Activated CD4-positive, alpha-beta T cell treated with anti-CD3 and anti-CD28 coated beads, Interleukin-2, amount 50 U/mL, for 48 hours (primary cell): ENCODE measurements around the gene TMEM52.
A peak's percentile ranks its signal among the peaks of the same experiment; 100 is the strongest.
"Not testable (repeated sequence)": the region's sequence is repeated elsewhere in the genome, so short reads cannot be mapped to it uniquely, and the experiment has no call there.

ENCODE experiments used
- DNase-seq, 2 experiments: peaks; one replicate each; pipeline ENCODE4 v3.0.0-alpha.2; 2020

Gene TMEM52

DNA sequence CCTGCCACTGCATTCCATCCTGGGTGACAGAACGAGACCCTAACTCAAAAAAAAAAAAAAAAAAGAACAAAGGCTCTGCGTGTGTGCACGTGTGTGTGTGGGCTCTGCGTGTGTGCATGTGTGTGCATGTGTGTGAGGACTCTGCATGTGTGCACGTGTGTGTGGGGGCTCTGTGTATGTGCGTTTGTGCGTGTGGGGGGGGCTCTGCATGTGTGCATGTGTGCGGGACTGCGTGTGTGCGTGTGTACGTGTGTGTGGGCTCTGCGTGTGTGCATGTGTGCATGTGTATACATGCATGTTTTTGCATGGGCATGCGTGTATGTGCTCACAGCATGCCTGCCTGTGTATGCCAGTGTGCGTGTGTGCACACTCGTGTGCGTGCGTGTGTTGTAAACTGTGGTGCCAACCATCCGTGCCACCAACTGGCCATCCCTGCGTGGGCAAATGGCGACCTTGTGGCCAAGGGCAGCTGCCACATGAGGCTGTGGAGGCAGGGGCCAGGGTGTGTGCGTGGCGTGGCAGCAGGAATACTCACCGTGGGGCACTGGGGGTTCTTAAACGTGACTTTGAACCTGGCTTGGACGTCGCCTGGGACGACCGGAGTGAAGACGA, 26.8 kb upstream of the TMEM52 start:
- DNase-seq: no peak

DNA sequence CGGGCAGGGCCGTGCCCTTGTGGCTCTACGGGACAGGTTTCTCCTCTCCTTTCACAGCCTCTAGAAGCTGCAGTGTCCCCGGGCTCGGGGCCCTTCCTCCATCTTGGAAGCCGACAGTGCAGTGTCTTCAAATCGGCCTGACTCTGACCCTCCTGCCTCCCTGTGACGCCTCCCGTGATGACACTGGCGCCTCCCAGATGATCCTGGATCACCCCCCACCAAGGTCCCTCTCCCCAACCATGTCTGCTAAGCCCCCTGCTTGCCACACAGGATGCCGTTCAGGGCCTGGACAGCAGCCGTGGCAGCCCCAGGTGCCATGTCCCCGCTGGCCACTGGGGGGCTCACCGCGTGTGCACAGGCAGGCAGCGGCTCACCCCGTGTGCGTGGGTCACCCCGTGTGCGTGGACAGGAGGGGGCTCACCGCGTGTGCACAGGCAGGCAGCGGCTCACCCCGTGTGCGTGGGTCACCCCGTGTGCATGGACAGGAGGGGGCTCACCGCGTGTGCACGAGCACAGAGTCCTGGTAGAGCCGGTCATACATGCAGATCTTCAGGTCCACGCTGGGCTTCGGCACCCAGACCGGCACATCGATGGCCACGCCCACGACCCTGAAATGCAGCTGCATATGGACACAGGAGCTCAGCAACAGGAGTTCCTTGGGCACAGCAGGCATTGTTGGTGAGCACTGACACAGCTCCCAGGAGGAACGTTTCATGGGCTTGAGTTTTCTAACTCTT, 24.9 kb upstream of the TMEM52 start:
- DNase-seq: peak; percentile 64 to 67

DNA sequence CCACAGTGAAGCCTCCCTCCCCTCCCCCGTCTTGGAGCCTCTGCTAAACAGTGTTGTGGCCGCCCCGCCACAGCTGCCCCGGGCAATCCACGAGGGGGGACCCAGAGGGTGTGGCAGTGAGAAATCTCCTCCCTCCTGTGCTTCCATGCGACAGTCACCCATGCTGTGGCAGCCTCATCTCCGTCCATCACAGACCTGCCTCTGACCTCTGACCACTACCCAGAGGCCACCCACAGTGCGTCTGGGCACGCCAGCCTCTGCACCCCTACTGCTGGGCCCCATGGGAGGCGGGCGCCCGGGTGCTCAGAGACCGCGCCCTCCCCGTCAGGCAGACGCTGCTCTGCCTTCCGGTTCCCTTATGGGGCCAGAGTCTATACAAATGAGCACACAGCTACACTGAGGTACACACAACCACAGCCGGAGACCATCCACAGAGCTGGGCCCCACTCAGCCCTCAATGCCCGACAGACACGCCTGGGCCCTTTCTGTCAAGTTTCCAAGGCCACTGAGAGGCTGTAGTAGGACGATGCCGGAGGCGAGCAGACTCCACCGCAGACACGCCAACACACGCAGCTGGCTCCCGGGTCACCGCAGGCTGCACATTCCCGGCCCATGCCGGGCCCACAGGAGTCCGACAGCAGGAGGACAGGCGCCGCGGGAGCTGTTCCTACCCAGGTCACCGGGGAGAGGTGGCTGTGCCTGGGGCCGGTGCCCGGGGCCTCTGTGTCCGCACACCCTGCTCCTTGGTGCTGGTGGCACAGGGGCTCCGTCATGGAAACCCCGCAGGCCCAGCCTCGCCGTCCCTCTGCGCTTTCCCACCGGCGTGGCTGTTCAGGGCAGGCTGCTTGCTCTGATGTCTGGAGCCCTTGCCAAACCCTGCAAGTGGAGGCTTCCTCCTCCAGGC, 23.9 kb upstream of the TMEM52 start:
- DNase-seq: no peak

DNA sequence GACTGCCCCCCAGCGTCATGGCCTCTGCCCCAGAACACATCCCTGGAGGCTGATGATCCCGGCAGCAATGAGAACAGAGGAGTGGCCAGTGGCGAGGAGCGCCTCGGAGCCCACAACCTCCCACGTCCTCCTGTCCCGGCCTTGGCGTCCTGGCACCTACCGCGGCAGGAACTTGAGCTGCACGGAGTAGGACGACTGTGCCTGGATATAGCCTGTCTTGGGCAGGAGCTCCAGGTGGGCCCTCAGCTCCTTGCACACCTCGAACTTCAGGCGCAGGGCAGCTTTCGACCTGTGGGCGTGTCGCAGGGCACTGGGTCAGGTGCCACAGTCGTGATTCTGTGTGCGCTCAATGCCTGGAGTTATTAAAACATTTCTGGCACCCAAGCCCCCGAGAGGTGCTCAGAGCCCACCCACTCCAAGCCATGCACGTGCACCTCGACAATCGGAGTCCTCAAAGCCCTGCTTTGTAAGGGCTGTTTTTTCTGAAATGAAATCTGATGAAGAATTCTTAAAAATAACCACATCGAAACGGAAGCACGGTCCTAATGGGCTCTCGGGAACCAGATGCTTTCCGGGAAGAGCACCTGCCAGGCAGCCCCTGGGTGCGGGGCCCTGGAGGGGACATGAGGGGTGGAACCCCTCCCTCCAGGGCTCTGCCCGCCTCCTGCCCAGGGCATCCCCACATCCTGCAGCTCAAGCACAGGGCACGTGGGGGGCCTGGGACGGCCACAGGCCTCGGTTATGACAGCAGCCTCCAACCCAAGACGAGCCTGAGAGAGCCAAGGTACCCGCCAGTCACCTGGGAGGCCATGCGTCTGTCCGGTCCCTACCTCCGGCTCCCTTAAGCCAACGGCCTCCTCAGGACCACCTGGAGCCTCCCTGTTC, 23.0 kb upstream of the TMEM52 start:
- DNase-seq: no peak

DNA sequence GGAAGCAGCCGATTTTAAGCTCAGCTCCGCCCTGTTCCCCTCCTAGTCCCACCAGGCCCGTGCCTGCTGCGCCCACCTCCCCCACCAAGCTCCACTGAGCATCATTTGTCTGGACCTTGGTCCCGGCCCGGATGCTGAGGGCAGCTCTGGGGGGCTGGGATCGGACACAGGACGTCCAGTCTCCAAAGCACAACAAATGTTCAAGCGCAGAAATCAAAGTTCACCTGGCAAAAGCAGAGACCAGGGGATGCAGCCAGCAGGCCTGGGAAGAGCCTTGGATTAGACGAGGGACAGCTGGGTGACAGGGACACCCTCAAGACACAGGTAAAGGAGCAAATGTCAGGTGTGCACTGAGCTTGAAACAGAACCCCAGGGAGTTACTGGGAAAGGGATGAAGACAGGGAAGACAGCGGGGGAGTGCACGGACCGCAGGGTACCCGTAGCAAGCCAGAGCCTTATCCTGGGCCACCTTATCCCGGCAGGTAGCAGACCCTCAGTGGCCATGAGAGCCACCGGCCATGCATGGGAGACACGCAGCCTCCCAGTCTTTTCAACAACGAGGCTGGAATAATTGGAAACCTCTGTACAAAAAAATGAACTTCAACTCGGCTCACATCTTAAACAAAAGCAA, 22.2 kb upstream of the TMEM52 start:
- DNase-seq: no peak

DNA sequence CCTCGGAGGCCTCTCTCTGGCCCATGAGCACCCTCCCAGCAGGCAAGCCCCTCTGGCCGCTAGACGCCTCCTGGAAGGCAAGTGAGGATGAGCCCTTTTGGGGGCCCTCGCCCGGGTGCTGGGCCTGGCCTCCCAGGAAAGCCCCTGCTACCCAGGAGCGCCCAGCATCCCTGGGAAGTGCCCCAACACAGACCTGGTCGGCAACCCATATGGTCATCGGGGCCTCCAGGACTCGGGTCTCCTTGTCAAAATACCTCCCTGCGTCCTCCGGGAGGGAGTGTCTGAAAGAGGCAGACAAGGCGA, 21.0 kb upstream of the TMEM52 start:
- DNase-seq: no peak

DNA sequence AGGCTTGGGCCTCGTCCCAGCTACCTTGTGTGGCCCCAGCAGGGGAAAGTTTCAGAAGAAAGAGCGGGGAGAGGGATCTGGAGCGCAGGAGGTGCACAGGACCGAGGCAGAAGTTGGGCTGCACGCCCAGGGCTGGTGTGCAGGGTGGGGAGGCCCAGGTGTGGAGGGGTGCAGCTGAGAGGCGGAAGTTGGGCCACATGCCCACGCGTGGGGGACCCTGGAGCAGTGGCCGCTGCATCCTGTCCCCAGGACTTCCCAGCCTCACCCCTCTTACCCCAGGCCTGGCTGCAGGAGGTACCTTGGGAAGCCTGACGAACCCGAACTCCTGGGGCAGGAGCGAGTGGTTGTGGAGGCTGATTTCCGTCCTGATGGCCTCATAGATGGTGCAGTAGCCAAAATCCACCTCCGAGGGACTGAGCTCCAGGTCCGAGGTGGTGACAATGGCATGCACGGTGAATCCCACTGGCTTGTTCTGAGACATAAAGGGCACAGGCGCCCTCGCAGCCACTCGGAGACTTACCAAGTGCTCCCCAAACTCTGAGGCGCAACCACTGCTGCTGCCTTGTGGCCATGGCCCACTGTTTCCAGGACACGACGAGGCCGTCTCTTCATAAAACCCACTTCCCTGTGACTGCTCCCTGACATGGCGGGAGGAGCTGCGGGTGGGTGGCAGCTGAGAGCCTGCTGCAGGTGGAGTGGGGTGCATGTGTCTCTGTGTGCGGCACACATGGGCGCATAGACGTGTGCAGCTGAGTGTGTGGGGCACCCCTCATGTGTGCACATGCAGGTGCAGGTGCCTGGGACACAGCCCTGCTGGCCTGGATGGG, 20.4 kb upstream of the TMEM52 start:
- DNase-seq: no peak

DNA sequence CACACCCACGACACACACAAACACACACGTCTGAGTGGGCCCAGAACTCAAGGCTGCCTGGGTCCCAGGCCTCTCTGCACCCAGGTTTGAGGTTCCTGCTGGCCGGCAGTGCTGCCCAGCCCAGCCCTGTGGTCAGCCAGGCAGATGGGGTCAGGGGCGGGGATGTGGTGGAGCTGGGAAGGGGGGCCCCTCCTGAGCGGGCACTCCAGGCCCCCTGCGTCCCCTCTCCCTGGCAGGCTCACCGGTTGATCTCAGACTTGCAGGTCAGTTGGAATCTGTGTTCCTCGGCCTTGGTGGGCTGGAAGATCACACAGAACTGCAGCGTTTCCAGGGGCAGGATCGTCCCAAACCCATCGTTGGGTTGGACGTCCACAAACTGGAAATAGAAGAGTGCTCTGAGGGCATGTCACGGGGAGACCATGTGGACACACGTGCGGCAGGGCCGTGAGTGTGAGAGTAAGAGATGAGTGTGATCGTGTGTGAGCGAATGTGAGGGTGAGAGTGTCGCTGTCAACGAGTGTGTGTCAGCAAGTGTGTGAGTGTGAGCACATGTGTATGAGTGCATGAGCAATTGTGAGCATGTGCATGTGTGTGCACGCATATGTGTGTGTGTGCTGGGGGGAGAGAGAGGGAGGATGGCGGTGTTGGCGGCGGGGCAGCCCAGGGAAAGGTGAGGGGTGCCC, 19.7 kb upstream of the TMEM52 start:
- DNase-seq: no peak

DNA sequence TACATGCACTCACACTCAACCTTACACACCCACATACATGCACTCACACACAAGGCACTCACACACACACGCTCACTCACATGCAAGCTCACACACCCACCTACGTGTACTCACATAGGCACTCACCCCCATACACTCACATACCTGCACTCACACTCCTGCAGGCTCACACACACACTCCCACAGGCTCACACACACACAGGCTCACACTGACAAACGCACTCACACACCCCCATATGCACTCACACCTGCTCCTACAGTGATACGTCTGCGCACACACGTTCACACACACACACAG, 19.1 kb upstream of the TMEM52 start:
- no peak for DNase-seq

DNA sequence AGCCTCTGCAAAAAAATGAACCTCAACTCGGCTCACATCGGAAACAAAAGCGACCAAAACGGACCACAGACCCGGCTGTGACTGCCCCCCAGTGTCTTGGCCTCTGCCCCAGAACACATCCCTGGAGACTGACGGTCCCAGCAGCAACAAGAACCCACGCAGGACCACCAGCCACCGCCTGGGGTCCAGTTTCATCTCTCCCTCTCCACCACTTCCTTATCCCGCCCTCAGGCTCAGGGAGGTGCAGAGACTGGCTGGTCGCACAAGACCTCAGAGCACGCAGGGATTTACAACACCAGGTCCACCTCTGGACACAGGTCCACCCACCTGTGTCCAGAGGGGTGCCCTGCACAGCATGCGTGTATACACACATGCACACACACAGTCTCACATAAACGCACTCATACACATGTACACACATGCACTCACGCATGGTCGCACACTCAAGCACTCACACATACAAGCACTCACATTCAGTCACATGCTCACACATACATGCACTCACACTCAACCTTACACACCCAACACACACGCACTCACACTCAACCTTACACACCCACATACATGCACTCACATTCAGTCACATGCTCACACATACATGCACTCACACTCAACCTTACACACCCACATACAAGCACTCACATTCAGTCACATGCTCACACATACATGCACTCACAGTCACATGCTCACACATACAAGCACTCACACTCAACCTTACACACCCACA, 18.6 kb upstream of the TMEM52 start:
- DNase-seq: no peak

DNA sequence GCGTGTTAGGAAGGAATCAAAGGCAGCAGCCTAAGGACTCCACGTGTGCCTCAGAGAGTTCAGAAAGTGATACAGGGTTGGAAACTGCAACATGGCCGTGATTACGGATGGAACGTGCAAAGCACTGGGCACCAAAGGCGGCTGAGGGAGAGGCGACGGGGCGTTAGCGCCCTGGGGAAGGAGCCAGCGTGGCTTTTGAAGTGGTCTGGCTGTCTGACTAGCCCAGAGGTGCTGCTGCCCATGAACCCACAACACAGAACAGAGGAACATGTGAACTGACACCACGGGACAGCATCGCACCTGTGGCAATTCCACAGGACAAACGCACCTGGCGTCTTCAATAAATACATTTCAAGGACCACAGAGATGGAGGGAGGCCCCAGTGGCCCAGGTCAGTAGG, 18.0 kb upstream of the TMEM52 start:
- DNase-seq: no peak

DNA sequence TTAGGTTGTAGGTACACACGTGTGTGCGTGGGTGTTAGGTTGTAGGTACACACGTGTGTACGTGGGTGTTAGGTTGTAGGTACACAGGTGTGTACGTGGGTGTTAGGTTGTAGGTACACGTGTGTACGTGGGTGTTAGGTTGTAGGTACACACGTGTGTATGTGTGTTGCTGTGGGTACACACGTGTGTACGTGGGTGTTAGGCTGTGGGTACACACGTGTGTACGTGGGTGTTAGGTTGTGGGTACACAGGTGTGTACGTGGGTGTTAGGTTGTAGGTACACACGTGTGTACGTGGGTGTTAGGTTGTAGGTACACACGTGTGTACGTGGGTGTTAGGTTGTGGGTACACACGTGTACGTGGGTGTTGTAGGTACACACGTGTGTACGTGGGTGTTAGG, 15.8 kb upstream of the TMEM52 start:
- not testable (repeated sequence) for DNase-seq

DNA sequence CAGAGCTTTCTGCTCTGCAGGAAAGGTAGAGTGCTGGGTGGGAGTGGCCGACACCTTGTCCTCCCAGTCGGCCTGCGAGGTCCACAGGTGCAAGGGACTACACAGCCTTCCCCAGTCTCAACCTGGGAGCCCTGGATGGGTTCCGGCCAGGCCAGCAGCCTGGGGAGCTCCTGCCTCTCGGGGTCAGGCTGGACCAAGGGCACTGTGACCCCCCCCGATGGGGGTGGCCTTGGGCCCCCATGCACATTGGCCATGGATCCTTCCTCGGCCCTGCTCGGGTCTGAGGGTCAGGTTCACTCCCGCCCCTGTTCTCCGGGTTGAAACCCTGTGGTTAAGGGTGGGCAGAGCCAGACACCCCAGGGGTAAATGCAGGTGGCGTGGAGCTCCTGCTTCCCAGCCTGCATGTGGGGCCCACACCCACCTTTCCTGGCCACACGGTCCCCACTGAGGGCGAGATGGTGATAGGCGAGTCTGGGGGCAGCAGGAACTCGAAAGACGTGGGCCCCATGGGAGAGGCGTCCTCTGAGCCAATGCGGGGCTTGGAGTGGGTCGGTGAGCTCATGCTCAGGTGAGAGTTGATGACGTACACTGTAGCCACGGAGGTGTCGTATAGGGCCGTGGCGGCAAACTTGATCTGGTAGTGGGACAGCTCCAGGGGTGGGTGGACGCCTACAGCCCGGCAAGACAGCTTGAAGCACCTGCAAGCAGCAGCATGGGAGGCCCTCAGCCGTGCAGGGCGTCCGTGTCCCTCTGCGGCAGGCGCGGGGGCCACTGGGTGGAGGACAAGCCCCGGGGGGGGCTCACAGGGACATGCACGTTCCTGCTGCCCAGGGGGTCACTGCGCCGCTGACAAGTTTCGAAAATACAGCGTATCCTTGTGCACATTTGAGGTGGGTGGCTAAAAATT, 10.8 kb upstream of the TMEM52 start:
- DNase-seq: no peak

DNA sequence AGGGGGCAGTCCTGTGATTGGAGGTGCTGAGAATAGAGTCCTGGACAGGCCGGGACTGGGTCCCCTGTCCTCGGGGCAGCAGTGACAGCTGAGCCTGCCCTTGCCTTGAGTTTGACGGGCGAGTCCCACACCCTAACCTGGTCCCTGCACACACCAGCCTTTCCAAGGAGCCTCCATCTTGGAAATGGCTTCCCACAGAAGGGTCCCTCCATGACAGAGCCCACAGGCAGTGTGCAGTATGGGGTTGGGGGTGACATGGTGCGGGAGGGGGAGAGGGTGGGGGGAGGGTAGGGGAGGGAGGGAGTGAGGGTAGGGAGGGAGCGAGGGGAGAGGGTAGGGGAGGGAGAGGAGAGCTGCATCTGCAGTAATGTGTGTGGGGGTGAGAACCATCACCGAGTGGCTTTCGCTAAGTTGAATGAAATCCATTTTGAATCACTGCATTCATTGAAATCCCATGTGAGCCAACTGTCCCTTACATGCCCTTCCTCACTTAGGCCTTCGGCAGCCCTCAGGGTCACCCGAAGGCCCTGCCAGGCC, 10.1 kb upstream of the TMEM52 start:
- no peak for DNase-seq

DNA sequence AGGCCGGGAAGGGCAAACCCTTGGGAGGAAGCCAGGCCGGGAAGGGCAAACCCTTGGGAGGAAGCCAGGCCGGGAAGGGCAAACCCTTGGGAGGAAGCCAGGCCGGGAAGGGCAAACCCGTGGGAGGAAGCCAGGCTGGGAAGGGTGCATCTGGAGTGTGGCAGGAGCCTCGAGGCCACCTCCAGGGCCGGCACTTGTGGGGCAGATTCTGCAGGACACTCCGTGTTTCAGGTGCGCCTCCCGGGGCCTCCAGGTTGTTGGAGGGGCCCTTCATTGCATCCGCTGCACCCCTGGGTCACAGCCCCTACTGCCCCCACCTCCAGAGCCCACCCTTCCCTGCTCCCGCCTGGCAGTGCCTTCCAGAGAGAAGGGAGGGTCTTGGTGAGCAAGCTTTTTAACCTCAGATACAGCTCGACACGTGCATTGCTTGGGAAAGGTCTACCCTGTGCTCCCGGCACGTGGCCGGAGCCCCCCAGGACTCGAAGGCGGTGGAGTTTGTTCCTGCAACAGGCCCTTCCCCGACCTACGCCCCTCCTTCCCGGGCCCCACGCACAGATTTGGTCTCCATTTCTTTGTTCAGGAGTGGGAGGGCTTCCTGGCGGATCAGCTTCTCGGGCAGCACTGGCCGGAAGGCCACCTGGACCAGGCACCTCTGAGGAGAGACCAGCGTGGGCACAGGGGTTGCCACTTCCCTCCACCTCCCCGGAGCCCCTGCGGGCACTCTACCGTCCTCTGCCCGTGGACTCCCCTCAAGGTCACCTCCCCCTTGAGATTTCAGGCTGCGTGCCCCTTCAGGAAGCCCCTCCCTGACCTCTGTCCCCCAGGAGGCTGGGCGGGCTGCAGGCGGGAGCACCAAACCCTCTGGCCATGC, 9.4 kb upstream of the TMEM52 start:
- DNase-seq: no peak

DNA sequence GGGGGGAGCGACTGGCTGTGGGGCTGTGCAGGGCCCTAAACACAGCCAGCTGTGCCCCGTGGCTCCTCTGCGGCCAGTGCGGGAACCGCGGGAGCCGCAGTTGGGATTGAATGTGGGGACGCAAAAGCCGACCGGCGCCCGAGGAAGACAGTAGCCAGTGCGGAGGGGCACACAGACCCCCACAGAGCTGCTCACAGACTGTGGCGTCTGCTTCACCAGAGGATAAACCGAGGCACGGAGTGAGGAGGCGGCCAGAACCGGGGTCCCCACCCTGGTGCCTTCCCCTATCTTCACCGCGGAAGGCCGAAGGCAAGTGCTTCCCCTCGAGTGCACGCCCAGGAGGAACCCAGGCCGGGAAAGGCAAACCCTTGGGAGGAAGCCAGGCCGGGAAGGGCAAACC, 8.7 kb upstream of the TMEM52 start:
- DNase-seq: no peak

DNA sequence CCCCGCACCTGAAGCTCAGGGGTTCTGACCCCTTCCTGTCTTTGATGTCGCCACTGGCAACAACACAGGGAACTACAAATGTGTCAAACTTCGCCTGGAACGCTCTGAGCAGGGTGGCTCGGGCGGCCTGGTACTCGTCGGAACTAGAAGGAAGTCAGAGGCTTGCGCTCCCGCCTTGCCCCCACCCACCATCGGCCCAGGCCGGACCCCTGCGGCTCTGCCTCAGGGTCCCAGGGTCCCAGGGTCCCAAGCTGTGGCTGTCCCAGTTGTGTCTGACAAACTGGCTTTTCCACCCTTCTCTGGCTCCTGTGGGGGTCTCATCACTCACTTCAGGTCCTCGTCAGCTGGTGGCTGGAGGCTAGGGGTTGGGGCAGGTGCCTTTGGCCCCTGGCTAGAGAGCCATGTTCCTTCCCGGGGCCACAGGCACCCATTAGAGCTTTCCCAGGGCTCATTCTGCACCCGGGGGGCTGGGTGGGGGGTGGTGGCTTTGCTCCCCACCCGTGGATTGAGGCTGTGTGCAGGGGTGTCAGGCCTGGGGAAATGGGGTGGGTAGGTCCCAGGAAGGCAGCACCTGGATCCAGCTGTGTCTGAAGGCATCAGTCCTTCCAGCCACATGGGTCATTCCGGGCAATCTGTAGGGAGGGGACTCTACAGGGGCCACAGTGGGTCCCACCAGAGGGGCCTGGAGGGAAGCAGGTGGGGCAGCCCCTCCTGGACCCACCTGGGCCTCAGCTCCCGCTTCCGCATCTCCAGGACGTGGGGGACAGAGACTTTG, 8.0 kb upstream of the TMEM52 start:
- DNase-seq: no peak
